ENCODE data around the gene KAZALD1. TPM values are rescaled to one million over a fixed set of nuclear protein-coding genes. Genes with fewer than 3 reads are reported as not detected.
A peak's percentile ranks its signal among the peaks of the same experiment; 100 is the strongest.

KAZALD1 gene
- total and polyA plus RNA-seq, 4 donors: 4.1 to 12.1 (median 7.4) TPM

GRCh38 chr10:101028446-101029337 lies 33.1 kb upstream of the KAZALD1 start:
- H3K9ac ChIP-seq (ENCODE audit: insufficient read depth in 1 of 2, low read length in 2 of 2): no peak overlapping the region
- no peak overlapping the region for H3K4me3 ChIP-seq
- no peak for ATAC-seq (ENCODE audit: insufficient read depth, low FRiP score)
- DNase-seq: no peak
- H3K4me1 ChIP-seq (ENCODE audit: control insufficient read depth in 5 of 5, insufficient read depth in 5 of 5, low read length in 5 of 5): peaks cover 0 to 25% (median 3%) of the 10 kb centered on the region in 5 donors
- H3K27me3 ChIP-seq (ENCODE audit: control insufficient read depth in 3 of 3, insufficient read depth in 3 of 3, low read length in 2 of 3): peaks cover 0 to 12% (median 6%) of the 10 kb centered on the region in 3 donors
- TF ChIP-seq CTCF (IDR thresholded peaks at IDR 0.05; ENCODE audit: control extremely low read depth, extremely low read depth): no peak
- no peaks in the 10 kb centered on the region for H3K9me3 ChIP-seq (ENCODE audit: control insufficient read depth in 4 of 4, insufficient read depth in 3 of 4, low read length in 3 of 4)
- WGBS, 2 donors: 43 to 62% methylated on average over 7 of the region's 7 CpGs
- no peaks in the 10 kb centered on the region for H3K36me3 ChIP-seq (ENCODE audit: control insufficient read depth in 4 of 4, insufficient read depth in 4 of 4, low read length in 4 of 4)
- no peak overlapping the region for H3K27ac ChIP-seq (ENCODE audit: low read depth in 1 of 2, low read length in 1 of 2)

GRCh38 chr10:101029520-101030295 lies 32.1 kb upstream of the KAZALD1 start:
- Histone ChIP-seq H3K9ac (ENCODE audit: insufficient read depth in 1 of 2, low read length in 2 of 2) (no peak overlapping the region), H3K4me3 (no peak overlapping the region), H3K27ac (ENCODE audit: low read depth in 1 of 2, low read length in 1 of 2) (no peak overlapping the region), H3K36me3 (ENCODE audit: control insufficient read depth in 4 of 4, insufficient read depth in 4 of 4, low read length in 4 of 4) (peaks cover 0 to 3% (median under 1%) of the 10 kb centered on the region in 4 donors), H3K9me3 (ENCODE audit: control insufficient read depth in 4 of 4, insufficient read depth in 3 of 4, low read length in 3 of 4) (no peaks in the 10 kb centered on the region), H3K4me1 (ENCODE audit: control insufficient read depth in 5 of 5, insufficient read depth in 5 of 5, low read length in 5 of 5) (peaks cover 0 to 25% (median 3%) of the 10 kb centered on the region in 5 donors), H3K27me3 (ENCODE audit: control insufficient read depth in 3 of 3, insufficient read depth in 3 of 3, low read length in 2 of 3) (peaks cover 0 to 12% (median 6%) of the 10 kb centered on the region in 3 donors)
- WGBS, 2 donors: 60 to 68% methylated on average over 27 of the region's 27 CpGs
- no peak for TF ChIP-seq CTCF (IDR thresholded peaks at IDR 0.05; ENCODE audit: control extremely low read depth, extremely low read depth)
- no peak for DNase-seq
- no peak for ATAC-seq (ENCODE audit: insufficient read depth, low FRiP score)

DNA sequence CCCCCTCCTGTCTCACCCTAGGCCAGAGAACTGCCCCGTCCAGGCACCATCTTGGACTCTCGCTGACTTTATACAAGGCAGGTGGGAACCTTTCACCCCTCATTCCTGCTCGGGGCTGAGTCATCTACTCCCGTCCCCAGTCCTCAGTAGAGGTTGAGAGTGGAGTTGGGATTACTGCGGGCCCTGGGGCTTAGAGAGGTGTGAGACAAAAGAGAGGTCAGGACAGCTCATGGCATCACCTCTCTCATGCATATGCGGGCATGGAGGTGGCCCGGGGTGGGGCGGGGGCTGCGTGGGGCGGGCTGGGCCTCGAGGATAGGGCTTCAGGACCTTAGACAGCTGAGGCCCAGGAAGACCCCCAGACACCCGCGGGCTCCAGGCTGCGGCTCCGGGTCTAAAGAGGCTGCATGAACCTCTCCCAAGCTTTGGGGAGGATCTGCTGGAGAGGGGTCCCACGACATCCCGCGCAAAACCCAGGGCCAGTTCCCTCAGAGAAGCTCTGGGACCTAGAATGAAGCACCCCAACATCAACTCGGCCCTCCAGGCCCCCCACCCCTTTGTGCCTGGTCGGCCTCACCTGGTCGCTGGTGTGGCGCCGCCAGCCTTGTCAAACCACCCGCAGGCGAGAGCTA lies 31.2 kb upstream of the KAZALD1 start:
- H3K4me3 ChIP-seq: peak overlapping the region; percentile 47
- ATAC-seq (ENCODE audit: insufficient read depth, low FRiP score): no peak
- peaks cover 3 to 9% (median 4%) of the 10 kb centered on the region in 4 donors for H3K36me3 ChIP-seq (ENCODE audit: control insufficient read depth in 4 of 4, insufficient read depth in 4 of 4, low read length in 4 of 4)
- no peak overlapping the region for H3K27ac ChIP-seq (ENCODE audit: low read depth in 1 of 2, low read length in 1 of 2)
- H3K27me3 ChIP-seq (ENCODE audit: control insufficient read depth in 3 of 3, insufficient read depth in 3 of 3, low read length in 2 of 3): peaks cover 0 to 12% (median 6%) of the 10 kb centered on the region in 3 donors
- H3K9me3 ChIP-seq (ENCODE audit: control insufficient read depth in 4 of 4, insufficient read depth in 3 of 4, low read length in 3 of 4): no peaks in the 10 kb centered on the region
- no peak for TF ChIP-seq CTCF (IDR thresholded peaks at IDR 0.05; ENCODE audit: control extremely low read depth, extremely low read depth)
- 11 to 15% methylated on average over 25 of the region's 25 CpGs for WGBS, 2 donors
- peaks cover 0 to 25% (median 3%) of the 10 kb centered on the region in 5 donors for H3K4me1 ChIP-seq (ENCODE audit: control insufficient read depth in 5 of 5, insufficient read depth in 5 of 5, low read length in 5 of 5)
- no peak for DNase-seq
- H3K9ac ChIP-seq (ENCODE audit: insufficient read depth in 1 of 2, low read length in 2 of 2): no peak overlapping the region
